H9 (cell line): ENCODE data around the gene LDB3. TPM values are rescaled to one million over a fixed set of nuclear protein-coding genes. Genes with fewer than 3 reads are reported as not detected.
A peak's percentile ranks its signal among the peaks of the same experiment; 100 is the strongest.

Experiments used
- DNase-seq: peaks from one replicate; pipeline ENCODE4 v3.0.0-alpha.2; 2017
- H2AFZ ChIP-seq: one replicate; pipeline ENCODE4 v1.6.1; 2013; ENCODE audit warnings: mild to moderate bottlenecking, low read length, control low read depth, moderate library complexity
- H2AK5ac ChIP-seq: 2 replicates; pipeline ENCODE4 v1.6.1; 2013; ENCODE audit warnings: low read length, control low read depth, mixed read lengths; ENCODE audit not compliant: insufficient read length
- H2BK120ac ChIP-seq: one replicate; pipeline ENCODE4 v1.6.1; 2013; ENCODE audit warnings: low read depth, mild to moderate bottlenecking, low read length, control low read depth, inconsistent platforms; ENCODE audit not compliant: poor library complexity, severe bottlenecking
- H2BK12ac ChIP-seq: 2 replicates; pipeline ENCODE4 v1.6.1; 2013; ENCODE audit warnings: low read length, control low read depth, mixed read lengths, low read depth; ENCODE audit not compliant: insufficient read length
- H2BK15ac ChIP-seq: 2 replicates; pipeline ENCODE4 v1.6.1; 2013; ENCODE audit warnings: low read depth, low read length, control low read depth
- H2BK20ac ChIP-seq: one replicate; pipeline ENCODE4 v1.6.1; 2013; ENCODE audit warnings: low read depth, mild to moderate bottlenecking, low read length, control low read depth, inconsistent platforms; ENCODE audit not compliant: poor library complexity, severe bottlenecking
- H2BK5ac ChIP-seq: 2 replicates; pipeline ENCODE4 v1.6.1; 2013; ENCODE audit warnings: low read length, control low read depth, mixed read lengths; ENCODE audit not compliant: insufficient read length
- H3K14ac ChIP-seq: 2 replicates; pipeline ENCODE4 v1.6.1; 2013; ENCODE audit warnings: low read length, control low read depth; ENCODE audit not compliant: insufficient read depth
- H3K18ac ChIP-seq: 2 replicates; pipeline ENCODE4 v1.6.1; 2013; ENCODE audit warnings: low read depth, mild to moderate bottlenecking, mixed read lengths, low read length, control low read depth; ENCODE audit not compliant: insufficient read length
- H3K23ac ChIP-seq: 2 replicates; pipeline ENCODE4 v1.6.1; 2013; ENCODE audit warnings: low read length, control low read depth, mixed read lengths, low read depth; ENCODE audit not compliant: insufficient read length
- H3K23me2 ChIP-seq: 2 replicates; pipeline ENCODE4 v1.6.1; 2013; ENCODE audit warnings: low read depth, mild to moderate bottlenecking, mixed read lengths, low read length, control low read depth; ENCODE audit not compliant: insufficient read length, poor library complexity, severe bottlenecking
- H3K27ac ChIP-seq: 2 replicates; pipeline ENCODE4 v1.5.1; 2013; ENCODE audit warnings: low read length, control low read depth, mixed read lengths, low read depth; ENCODE audit not compliant: insufficient read length
- H3K27me3 ChIP-seq: 2 replicates; pipeline ENCODE4 v1.6.1; 2013; ENCODE audit warnings: low read length, control low read depth, inconsistent platforms; ENCODE audit not compliant: insufficient read depth
- H3K4ac ChIP-seq: 2 replicates; pipeline ENCODE4 v1.6.1; 2013; ENCODE audit warnings: low read depth, mild to moderate bottlenecking, control low read depth, inconsistent platforms, low read length, moderate library complexity
- H3K4me1 ChIP-seq: 2 replicates; pipeline ENCODE4 v1.6.1; 2013; ENCODE audit warnings: low read length, control low read depth, inconsistent platforms; ENCODE audit not compliant: insufficient read depth
- H3K4me2 ChIP-seq: 2 replicates; pipeline ENCODE4 v1.6.1; 2013; ENCODE audit warnings: low read length, control low read depth, mixed read lengths; ENCODE audit not compliant: insufficient read length, insufficient read depth
- H3K56ac ChIP-seq: 2 replicates; pipeline ENCODE4 v1.6.1; 2013; ENCODE audit warnings: low read depth, mild to moderate bottlenecking, mixed read lengths, low read length, control low read depth; ENCODE audit not compliant: insufficient read length
- H3K79me1 ChIP-seq: 2 replicates; pipeline ENCODE4 v1.6.1; 2013; ENCODE audit warnings: low read depth, mild to moderate bottlenecking, moderate library complexity, low read length, control low read depth, inconsistent platforms; ENCODE audit not compliant: insufficient read depth, poor library complexity, severe bottlenecking
- H3K79me2 ChIP-seq: 2 replicates; pipeline ENCODE4 v1.6.1; 2013; ENCODE audit warnings: low read length, control low read depth, inconsistent platforms; ENCODE audit not compliant: insufficient read depth
- H3K9ac ChIP-seq: 2 replicates; pipeline ENCODE4 v1.6.1; 2013; ENCODE audit warnings: low read length, control low read depth, mixed read lengths; ENCODE audit not compliant: insufficient read length; ENCODE audit errors: extremely low read depth
- H3K9me3 ChIP-seq: one replicate; pipeline ENCODE4 v1.6.1; 2013; ENCODE audit warnings: low read depth, low read length, inconsistent platforms; ENCODE audit not compliant: control insufficient read depth
- H3T11ph ChIP-seq: one replicate; pipeline ENCODE4 v1.6.1; 2013; ENCODE audit warnings: mild to moderate bottlenecking, low read length, control low read depth, inconsistent platforms
- H4K20me1 ChIP-seq: one replicate; pipeline ENCODE4 v1.6.1; 2013; ENCODE audit not compliant: control insufficient read depth, insufficient read length, insufficient read depth
- H4K5ac ChIP-seq: 2 replicates; pipeline ENCODE4 v1.6.1; 2013; ENCODE audit warnings: low read depth, mild to moderate bottlenecking, mixed read lengths, low read length, control low read depth; ENCODE audit not compliant: insufficient read length
- H4K8ac ChIP-seq: replicated peaks from 2 replicates; pipeline ENCODE4 v1.6.1; 2013; ENCODE audit warnings: low read length, control low read depth, mixed read lengths, low read depth; ENCODE audit not compliant: insufficient read length
- H4K91ac ChIP-seq: 2 replicates; pipeline ENCODE4 v1.6.1; 2013; ENCODE audit warnings: low read depth, mild to moderate bottlenecking, moderate library complexity, mixed read lengths, low read length, control low read depth; ENCODE audit not compliant: insufficient read length
- H3K27ac Mint-ChIP-seq, 3 experiments: 2 replicates in 2 of 3; 3 replicates in 1 of 3; pipeline ENCODE4 v1.8.0; 2020 to 2021; ENCODE audit warnings: mixed read lengths in 3 of 3, mild to moderate bottlenecking in 1 of 3, moderate library complexity in 1 of 3
- H3K27me3 Mint-ChIP-seq: 2 replicates; pipeline ENCODE4 v1.8.0; 2021; ENCODE audit warnings: low read depth, mild to moderate bottlenecking, moderate library complexity, mixed read lengths
- H3K36me3 Mint-ChIP-seq, 3 experiments: 2 replicates in 2 of 3; 3 replicates in 1 of 3; pipeline ENCODE4 v1.8.0; 2020 to 2021; ENCODE audit warnings: low read depth in 3 of 3, mixed read lengths in 3 of 3; ENCODE audit not compliant: insufficient read depth in 1 of 3
- H3K4me1 Mint-ChIP-seq, 2 experiments: 2 replicates each; pipeline ENCODE4 v1.8.0; 2020; ENCODE audit warnings: mixed read lengths in 2 of 2
- H3K4me3 Mint-ChIP-seq, 2 experiments: 2 replicates in 1 of 2; 3 replicates in 1 of 2; pipeline ENCODE4 v1.8.0; 2020 to 2021; ENCODE audit warnings: mild to moderate bottlenecking in 2 of 2, mixed read lengths in 2 of 2, moderate library complexity in 1 of 2
- H3K9me3 Mint-ChIP-seq, 2 experiments: 2 replicates in 1 of 2; 3 replicates in 1 of 2; pipeline ENCODE4 v1.8.0; 2020; ENCODE audit warnings: mild to moderate bottlenecking in 2 of 2, mixed read lengths in 2 of 2, moderate library complexity in 1 of 2
- CTCF ChIP-seq: fragments of 200-600 bp; sonication (generic); conservative IDR thresholded peaks from 3 replicates; pipeline ENCODE4 v1.8.0; 2021; ENCODE audit warnings: antibody characterized with exemption, mild to moderate bottlenecking
- WGBS: extraction: QIAGEN DNeasy Blood & Tissue Kit; methylation state at CpG from one replicate; pipeline ENCODE4 v1.1.7; 2013; ENCODE audit warnings: missing lambda C conversion rate, low lambda C conversion rate, mixed read lengths; ENCODE audit not compliant: insufficient read length; ENCODE audit errors: extremely low coverage; 5-methylcytosine and 5-hydroxymethylcytosine counted together
- total RNA-seq: library from RNA; stranded (reverse); gene quantifications from 2 replicates; pipeline ENCODE4 v1.2.1, GENCODE V29; 2021

The LDB3 gene
- total RNA-seq, 1 experiment from 2014 or later: 0.17 TPM

GRCh38 chr10:86742230-86742629 lies 73.9 kb downstream of the LDB3 start:
- no peak for DNase-seq
- Mint-ChIP-seq H3K9me3 (no peaks in the 10 kb centered on the region; a peak in 1 of 5 replicates), H3K4me1 (peaks cover 12 to 15% of the 10 kb centered on the region in 2 experiments), H3K27ac (peak overlapping the region in 1 of 3 experiments; percentile 44; a peak in 1 of 7 replicates), H3K36me3 (no peaks in the 10 kb centered on the region), H3K4me3 (no peak overlapping the region), H3K27me3 (no peaks in the 10 kb centered on the region)
- H3K27me3 ChIP-seq: no peaks in the 10 kb centered on the region
- H3T11ph ChIP-seq: no peak overlapping the region
- H2BK120ac ChIP-seq: no peak overlapping the region
- no peak overlapping the region for H4K91ac ChIP-seq
- no peaks in the 10 kb centered on the region for H4K20me1 ChIP-seq
- H2BK5ac ChIP-seq: no peak overlapping the region
- H3K9ac ChIP-seq: no peak overlapping the region
- H3K27ac ChIP-seq: no peak overlapping the region
- no peak overlapping the region for H3K18ac ChIP-seq
- H3K4me1 ChIP-seq: peaks cover 5% of the 10 kb centered on the region
- WGBS: no CpG with 5 or more reads among the region's 1 CpG
- no peak overlapping the region for H3K14ac ChIP-seq
- no peak overlapping the region for H3K4ac ChIP-seq
- H3K79me2 ChIP-seq: no peaks in the 10 kb centered on the region
- no peak overlapping the region for H2AFZ ChIP-seq
- H4K5ac ChIP-seq: no peak overlapping the region
- H3K4me2 ChIP-seq: no peak overlapping the region
- H4K8ac ChIP-seq: no peak overlapping the region
- H2BK12ac ChIP-seq: no peak overlapping the region
- no peak for TF ChIP-seq CTCF
- no peaks in the 10 kb centered on the region for H3K23me2 ChIP-seq
- no peak overlapping the region for H3K23ac ChIP-seq
- H2AK5ac ChIP-seq: no peak overlapping the region
- no peaks in the 10 kb centered on the region for H3K79me1 ChIP-seq
- no peak overlapping the region for H3K56ac ChIP-seq
- H2BK15ac ChIP-seq: no peak overlapping the region
- H2BK20ac ChIP-seq: no peak overlapping the region
- no peaks in the 10 kb centered on the region for H3K9me3 ChIP-seq
